NB4 (cell line): ENCODE data around the gene CCDC38.

Experiments used
- POLR2A ChIP-seq: IDR thresholded peaks from 2 replicates; pipeline ENCODE4 v1.6.1; 2011; ENCODE audit warnings: mild to moderate bottlenecking; ENCODE audit not compliant: insufficient read length; ENCODE audit errors: extremely low read depth
- TF ChIP-seq, protein P1 (sequence below): IDR thresholded peaks from one replicate; pipeline ENCODE4 v1.5.1; 2012; ENCODE audit warnings: low read depth, low read length
- TF ChIP-seq, protein P2 (sequence below): IDR thresholded peaks from 2 replicates; pipeline ENCODE4 v1.6.1; 2011; ENCODE audit warnings: low read depth, low read length

- no peak for TF ChIP-seq POLR2A
- TF ChIP-seq, protein P1, sequence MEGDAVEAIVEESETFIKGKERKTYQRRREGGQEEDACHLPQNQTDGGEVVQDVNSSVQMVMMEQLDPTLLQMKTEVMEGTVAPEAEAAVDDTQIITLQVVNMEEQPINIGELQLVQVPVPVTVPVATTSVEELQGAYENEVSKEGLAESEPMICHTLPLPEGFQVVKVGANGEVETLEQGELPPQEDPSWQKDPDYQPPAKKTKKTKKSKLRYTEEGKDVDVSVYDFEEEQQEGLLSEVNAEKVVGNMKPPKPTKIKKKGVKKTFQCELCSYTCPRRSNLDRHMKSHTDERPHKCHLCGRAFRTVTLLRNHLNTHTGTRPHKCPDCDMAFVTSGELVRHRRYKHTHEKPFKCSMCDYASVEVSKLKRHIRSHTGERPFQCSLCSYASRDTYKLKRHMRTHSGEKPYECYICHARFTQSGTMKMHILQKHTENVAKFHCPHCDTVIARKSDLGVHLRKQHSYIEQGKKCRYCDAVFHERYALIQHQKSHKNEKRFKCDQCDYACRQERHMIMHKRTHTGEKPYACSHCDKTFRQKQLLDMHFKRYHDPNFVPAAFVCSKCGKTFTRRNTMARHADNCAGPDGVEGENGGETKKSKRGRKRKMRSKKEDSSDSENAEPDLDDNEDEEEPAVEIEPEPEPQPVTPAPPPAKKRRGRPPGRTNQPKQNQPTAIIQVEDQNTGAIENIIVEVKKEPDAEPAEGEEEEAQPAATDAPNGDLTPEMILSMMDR: no peak
- TF ChIP-seq, protein P2, sequence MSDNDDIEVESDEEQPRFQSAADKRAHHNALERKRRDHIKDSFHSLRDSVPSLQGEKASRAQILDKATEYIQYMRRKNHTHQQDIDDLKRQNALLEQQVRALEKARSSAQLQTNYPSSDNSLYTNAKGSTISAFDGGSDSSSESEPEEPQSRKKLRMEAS: no peak
Measured at GRCh38 chr12:95882080-95882479, 60.3 kb downstream of the CCDC38 start.
